GM12873 (cell line): ENCODE results near the gene PNKD.

Experiments
- TF ChIP-seq, protein P1 (sequence below): IDR thresholded peaks from 2 replicates; pipeline ENCODE4 v1.5.1; 2012; ENCODE audit warnings: low read depth, mild to moderate bottlenecking, moderate library complexity, low read length, control low read depth; ENCODE audit not compliant: insufficient read depth; ENCODE audit errors: missing control alignments

Gene PNKD

DNA sequence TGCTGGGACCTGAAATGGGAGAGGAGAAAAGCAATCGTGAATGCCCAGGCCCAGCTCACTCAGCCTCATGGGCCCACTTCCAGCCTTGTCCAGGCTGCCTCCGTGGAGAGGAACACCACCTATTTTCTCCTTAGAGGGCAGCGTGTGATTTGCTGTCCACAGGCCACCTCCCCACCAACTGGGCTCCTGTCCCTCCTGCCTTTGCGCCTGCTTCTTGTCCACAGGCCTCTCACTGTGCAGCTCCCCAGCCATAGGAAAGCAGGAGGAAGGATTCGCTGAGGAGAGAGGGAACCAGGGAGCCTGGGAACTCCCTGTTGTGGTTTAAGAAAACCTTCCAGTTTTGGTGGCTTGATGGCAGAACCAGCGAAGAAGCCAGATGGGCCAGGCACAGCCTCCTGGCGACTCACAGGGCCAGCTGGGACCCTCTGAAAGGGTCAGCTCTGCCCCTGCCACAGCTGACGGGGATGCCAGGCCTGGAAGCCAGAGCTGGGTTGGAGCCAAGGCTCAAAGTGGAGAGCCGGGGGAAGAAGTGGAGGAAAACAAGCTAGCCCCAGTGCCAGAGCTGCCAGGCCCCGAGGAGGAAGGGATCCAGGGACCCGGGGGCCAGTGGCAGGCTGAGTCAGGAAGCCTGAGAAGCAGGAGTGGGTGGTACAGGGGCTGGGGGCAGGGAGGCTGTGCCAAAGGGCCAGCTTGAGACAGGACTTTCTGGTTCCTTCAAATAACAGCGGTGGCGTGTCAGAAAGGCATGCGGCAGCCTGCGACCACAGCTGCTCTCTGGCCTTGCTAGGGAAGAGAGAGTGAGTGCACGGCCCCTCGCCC, 12.1 kb downstream of the PNKD start:
- TF ChIP-seq, protein P1, sequence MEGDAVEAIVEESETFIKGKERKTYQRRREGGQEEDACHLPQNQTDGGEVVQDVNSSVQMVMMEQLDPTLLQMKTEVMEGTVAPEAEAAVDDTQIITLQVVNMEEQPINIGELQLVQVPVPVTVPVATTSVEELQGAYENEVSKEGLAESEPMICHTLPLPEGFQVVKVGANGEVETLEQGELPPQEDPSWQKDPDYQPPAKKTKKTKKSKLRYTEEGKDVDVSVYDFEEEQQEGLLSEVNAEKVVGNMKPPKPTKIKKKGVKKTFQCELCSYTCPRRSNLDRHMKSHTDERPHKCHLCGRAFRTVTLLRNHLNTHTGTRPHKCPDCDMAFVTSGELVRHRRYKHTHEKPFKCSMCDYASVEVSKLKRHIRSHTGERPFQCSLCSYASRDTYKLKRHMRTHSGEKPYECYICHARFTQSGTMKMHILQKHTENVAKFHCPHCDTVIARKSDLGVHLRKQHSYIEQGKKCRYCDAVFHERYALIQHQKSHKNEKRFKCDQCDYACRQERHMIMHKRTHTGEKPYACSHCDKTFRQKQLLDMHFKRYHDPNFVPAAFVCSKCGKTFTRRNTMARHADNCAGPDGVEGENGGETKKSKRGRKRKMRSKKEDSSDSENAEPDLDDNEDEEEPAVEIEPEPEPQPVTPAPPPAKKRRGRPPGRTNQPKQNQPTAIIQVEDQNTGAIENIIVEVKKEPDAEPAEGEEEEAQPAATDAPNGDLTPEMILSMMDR: no peak

DNA sequence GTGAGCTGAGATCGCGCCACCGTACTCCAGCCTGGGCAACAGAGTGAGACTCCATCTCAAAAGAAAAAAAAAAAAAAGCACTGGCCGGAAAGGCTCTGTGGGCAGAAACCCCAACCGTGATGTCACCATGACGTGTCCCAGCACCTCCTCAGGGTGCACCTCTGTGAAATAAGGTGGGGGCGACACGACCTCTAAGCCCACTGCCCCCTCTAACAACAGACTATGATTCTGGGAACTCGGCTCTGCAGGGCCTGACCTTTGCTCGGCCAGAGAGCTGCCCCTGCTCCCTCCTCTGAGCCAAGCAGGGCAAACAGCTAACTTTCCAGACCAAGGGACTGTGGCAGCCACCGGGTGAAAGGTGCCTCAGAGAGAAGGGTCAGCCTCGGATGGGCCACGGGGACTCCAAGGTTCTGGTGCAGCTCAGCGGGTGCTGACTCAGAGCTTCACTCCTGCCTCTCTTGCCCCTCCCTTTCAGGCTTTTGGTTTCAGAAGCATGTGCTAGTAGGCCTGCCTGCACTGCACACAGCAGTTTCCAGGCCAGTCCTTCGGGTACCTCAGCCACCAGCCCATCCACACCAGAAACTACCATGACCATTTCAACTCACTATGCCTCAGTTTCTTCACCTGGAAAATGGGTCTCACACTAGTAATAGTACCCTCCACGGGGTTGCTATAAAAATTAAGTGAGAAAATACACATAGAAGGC, 13.9 kb downstream of the PNKD start:
- TF ChIP-seq, protein P1: no peak

DNA sequence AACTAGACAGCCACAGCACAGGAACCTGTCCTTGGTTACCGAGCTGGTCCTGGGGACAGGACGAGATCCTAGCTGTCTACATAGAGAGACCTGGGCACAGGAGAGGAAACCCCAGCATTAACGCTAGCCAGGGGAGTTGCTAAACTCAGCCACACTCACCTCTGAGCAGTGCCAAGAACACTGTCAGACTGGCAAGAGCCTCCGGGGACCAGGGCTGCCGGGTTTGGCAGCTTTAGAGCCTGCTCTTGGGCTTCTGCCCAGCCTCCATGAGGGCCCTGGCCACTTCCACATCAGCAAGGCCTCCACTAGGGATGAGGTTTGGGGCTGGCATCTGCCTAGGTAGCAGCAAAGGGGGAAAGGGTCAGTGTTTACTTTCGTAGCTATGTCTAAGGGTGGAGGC, 15.3 kb downstream of the PNKD start:
- TF ChIP-seq, protein P1: no peak

DNA sequence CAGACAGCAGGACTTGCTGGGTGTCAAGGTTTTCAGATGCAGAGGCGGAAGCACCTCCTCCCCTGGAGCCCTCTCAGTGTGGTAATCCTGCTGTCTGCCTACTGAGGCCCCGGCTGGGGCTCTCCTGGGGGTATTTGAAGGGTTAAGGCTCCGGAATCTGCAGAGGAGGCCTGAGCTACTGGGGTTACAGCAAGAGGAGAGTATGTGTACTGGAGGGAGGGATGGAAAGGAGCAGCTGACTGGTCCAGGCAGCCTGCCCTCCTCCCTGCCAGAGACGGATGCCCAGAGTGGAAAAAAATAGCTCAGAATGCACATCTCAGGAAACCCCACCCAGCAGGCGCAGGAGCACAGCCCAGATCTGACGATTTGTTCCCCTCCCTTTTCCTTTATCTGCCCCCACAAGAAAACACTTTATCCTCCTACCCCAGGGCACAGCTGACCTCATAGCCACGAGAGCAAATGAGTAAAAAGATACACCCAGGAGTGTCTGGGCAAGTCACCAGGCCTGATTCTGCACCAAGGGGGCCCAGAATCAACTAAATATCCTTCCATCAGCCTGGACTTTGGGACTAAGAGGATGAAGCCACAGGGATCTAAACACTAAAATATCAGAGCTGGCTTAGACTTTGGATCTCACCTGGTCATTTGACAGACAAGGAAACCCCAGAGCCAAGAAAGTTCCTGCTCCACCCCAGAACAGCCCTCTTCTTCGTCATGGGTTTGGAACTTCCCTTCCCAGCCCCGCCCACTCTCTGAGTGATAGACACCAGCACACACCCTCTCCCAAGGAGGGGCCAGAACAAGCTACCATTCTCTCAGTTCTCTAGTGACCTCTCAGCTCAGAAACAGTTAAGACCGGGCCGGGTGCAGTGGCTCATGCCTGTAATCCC, 16.5 kb downstream of the PNKD start:
- TF ChIP-seq, protein P1: no peak

DNA sequence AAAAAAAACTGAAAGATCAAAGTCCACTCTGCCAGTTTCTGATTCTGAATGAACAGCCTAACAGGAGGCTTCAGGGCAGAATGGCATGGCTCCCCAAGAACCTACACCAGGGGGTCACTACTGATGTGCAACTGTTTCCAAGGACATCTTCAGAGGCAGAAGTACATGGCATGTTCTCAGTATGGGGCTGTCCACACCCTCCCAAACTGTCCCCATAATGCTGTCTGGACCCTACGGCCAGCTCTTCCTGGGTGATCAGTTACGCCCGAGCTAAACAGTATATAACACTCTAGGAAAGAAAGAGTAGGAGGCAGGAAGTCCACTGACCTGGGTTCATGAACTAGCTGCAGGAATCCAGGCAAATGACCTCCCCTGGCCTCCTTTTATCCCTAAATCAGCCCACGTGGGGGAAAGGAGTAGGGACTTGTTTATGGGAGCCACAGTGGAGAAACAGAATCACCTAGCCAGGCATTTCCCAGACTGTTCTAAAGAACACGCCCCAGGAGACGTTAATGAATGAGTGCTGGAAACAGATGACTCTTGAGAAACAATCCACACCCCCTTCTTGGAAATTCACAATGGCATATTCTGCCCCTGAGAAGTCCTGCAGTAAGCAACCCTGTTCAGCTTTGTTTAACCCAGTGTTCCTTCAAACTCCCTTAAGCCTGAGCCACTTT, 19.5 kb downstream of the PNKD start:
- TF ChIP-seq, protein P1: no peak

DNA sequence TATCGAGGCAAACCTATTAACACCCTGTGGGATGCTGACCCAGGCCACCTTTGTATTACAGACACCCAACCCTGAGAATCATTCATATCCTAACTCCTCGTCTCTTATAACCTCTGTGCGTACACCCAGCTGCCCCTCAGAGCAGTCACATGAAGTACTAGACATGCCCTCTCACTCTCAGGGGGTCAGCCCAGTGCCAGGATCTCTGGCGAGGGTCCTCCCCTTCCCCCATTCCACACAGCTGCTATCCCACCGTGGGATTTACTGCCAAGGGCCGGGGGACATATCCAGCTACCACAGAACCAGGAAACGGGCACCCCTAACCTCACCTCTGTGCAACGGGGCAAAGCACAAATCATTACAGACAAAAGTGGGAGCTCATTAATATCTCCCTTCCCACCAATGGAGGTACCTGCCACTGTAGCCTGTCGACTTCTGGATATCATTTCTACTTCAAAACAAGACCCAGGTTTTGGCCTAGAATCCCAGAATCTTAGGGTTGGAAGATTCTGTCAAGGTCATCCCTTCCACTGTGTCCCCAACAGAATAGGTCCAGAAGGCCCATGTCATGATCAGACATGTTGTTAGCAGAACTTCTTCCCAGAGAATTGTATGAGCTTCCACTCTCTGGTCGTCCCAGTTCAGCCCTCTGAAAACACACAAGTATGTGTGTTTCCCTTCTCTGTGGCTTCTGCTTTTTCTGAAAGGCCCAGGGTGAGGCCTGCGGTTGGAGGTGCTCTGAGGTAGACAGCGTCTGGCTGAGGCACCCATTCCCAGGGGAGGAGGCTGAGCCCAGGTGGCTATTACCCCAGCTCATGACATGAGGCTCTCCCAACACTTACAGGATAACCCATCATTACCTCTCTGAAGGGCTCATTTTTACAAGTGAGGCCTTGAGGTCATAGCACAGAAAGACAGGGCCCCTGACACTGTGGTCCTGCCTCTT, 20.3 kb downstream of the PNKD start:
- TF ChIP-seq, protein P1: no peak
